ENCODE data around the gene MPZL3. TPM values are rescaled to one million over a fixed set of nuclear protein-coding genes. Genes with fewer than 3 reads are reported as not detected.

Gene MPZL3
- total and polyA plus RNA-seq, 2 experiments from 2014 or later: 0.92 to 2.9 TPM

- Histone ChIP-seq H3F3A (replicated peaks; ENCODE audit: low read depth) (no peaks in the 10 kb centered on the region), H3K4me2 (no peak overlapping the region), H3K27me3 (ENCODE audit: insufficient read depth) (no peaks in the 10 kb centered on the region), H3K27ac (ENCODE audit: low read depth) (no peak overlapping the region), H3K4me1 (ENCODE audit: insufficient read depth) (no peaks in the 10 kb centered on the region), H3K4me3 (no peak overlapping the region), H3K9me2 (ENCODE audit: insufficient read depth) (no peaks in the 10 kb centered on the region), H2AFZ (no peak overlapping the region), H3K79me2 (replicated peaks; ENCODE audit: insufficient read depth) (no peaks in the 10 kb centered on the region), H3K36me3 (ENCODE audit: insufficient read depth) (no peaks in the 10 kb centered on the region), H4K20me1 (replicated peaks; ENCODE audit: insufficient read depth) (no peaks in the 10 kb centered on the region)
- Mint-ChIP-seq H3K9me3 (no peaks in the 10 kb centered on the region), H3K36me3 (ENCODE audit: low read depth) (no peaks in the 10 kb centered on the region), H3K27ac (no peak overlapping the region), H3K27me3 (ENCODE audit: insufficient read depth, low read depth, poor library complexity) (no peaks in the 10 kb centered on the region), H3K4me3 (no peak overlapping the region), H3K4me1 (no peaks in the 10 kb centered on the region)
- no peak for TF ChIP-seq ZNF331 (CRISPR knock-in tag; IDR thresholded peaks at IDR 0.05; ENCODE audit: low read depth)
- TF ChIP-seq JUNB (IDR thresholded peaks at IDR 0.05; ENCODE audit: unreplicated experiment): no peak
- TF ChIP-seq ZNF114 (CRISPR knock-in tag; IDR thresholded peaks at IDR 0.05): no peak
- no peak for TF ChIP-seq ZNF462 (CRISPR knock-in tag; IDR thresholded peaks at IDR 0.05)
- ATAC-seq: no peak
- DNase-seq (ENCODE audit: low spot score): no peak
Observed at GRCh38 chr11:118226296-118226695, 25.9 kb downstream of the MPZL3 start.

- Histone ChIP-seq H3K9me2 (ENCODE audit: insufficient read depth) (no peaks in the 10 kb centered on the region), H3K4me1 (ENCODE audit: insufficient read depth) (no peaks in the 10 kb centered on the region), H3K4me3 (no peak within 1 kb of the TSS), H3K27ac (ENCODE audit: low read depth) (no peak within 1 kb of the TSS), H4K20me1 (replicated peaks; ENCODE audit: insufficient read depth) (no peaks in the 10 kb centered on the region), H2AFZ (no peak within 1 kb of the TSS), H3F3A (replicated peaks; ENCODE audit: low read depth) (no peaks in the 10 kb centered on the region), H3K27me3 (ENCODE audit: insufficient read depth) (no peaks in the 10 kb centered on the region), H3K79me2 (replicated peaks; ENCODE audit: insufficient read depth) (no peaks in the 10 kb centered on the region), H3K4me2 (no peak within 1 kb of the TSS), H3K36me3 (ENCODE audit: insufficient read depth) (no peaks in the 10 kb centered on the region)
- Mint-ChIP-seq H3K27ac (no peak within 1 kb of the TSS), H3K9me3 (no peaks in the 10 kb centered on the region), H3K27me3 (ENCODE audit: insufficient read depth, low read depth, poor library complexity) (no peaks in the 10 kb centered on the region), H3K36me3 (ENCODE audit: low read depth) (no peaks in the 10 kb centered on the region), H3K4me1 (no peaks in the 10 kb centered on the region; the same call in 2 of the 3 replicates), H3K4me3 (no peak within 1 kb of the TSS)
- DNase-seq (ENCODE audit: low spot score) (no peak), ATAC-seq (no peak)
- no peak for TF ChIP-seq POLR2AphosphoS5 (IDR thresholded peaks at IDR 0.05; ENCODE audit: low read depth)
- TF ChIP-seq ZNF331 (CRISPR knock-in tag; IDR thresholded peaks at IDR 0.05; ENCODE audit: low read depth): no peak
- TF ChIP-seq ZNF462 (CRISPR knock-in tag; IDR thresholded peaks at IDR 0.05): no peak
- no peak for TF ChIP-seq STAT1 (IDR thresholded peaks at IDR 0.05; ENCODE audit: unreplicated experiment)
Observed at GRCh38 chr11:118224511-118225188, 27.5 kb downstream of the MPZL3 start, which contains the start of gene JAML. Gene JAML, minus strand, starts transcription at chr11:118225011. Its CDS starts 10,145 bp downstream, at chr11:118214866.

Measured in GM23338 (cell line).